ENCODE results near the gene SURF1.

DNA sequence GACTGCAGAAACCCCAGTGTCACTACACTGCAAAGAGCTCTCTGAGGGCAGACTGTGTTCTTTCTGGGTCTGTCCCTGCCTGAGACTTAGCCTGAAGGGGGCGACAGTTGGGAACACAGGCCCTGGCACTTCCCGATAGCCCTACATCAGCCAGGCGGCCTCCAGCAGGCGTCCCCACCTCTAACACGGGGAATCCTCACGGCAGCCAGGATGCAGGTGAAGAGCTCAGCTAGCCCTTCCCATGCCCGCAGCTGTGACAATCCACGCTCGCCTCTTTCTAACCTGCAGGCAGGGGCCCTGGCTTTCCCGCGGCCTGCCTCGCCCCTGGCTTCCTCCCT, 14.2 kb downstream of the SURF1 start:
- no peak for TF ChIP-seq TCF12 (IDR thresholded peaks at IDR 0.05; ENCODE audit: low read depth, low read length)
- TF ChIP-seq POLR2AphosphoS5 (IDR thresholded peaks at IDR 0.05; ENCODE audit: low read length) = no peak
